ENCODE results near the gene ALX4. TPM values are rescaled to one million over a fixed set of nuclear protein-coding genes. Genes with fewer than 3 reads are reported as not detected.

Gene ALX4
- total and polyA plus RNA-seq, 9 of the 15 experiments (the other 6 are each of a cell fraction or from before 2014, with no cell fraction given): 0.07 to 1.2 (median 0.33) TPM

DNA sequence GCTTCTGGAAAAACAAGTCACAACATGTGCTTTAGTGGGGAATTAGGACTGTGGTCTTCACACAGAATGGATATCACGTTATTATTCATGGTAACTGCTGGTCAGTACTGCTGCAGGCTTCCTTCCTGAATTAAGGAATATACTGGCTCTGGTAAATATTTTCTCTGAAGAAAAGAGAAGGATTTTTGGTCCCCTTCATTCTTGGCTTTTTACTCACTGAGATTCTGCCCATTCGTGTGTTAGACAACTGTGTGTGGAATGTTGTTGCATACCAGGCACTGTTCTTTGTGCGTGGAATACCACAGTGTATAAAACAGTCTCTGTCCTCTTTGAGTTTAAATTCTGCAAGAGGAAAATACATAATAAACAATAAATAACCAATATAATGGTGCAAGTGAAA, 80.3 kb downstream of the ALX4 start:
- Histone ChIP-seq H2AFZ (ENCODE audit: low read depth, low read length) (no peak overlapping the region), H4K20me1 (replicated peaks; ENCODE audit: control insufficient read depth, insufficient read depth, low read length) (no peaks in the 10 kb centered on the region), H3K27me3 (ENCODE audit: control insufficient read depth in 2 of 2, insufficient read depth in 2 of 2, low read length in 2 of 2) (no peaks in the 10 kb centered on the region), H3K79me2 (ENCODE audit: control insufficient read depth, insufficient read depth, low read length) (no peaks in the 10 kb centered on the region), H3K4me2 (ENCODE audit: insufficient read depth, low read length) (no peak overlapping the region), H3K36me3 (ENCODE audit: control insufficient read depth, insufficient read depth, low read length) (peaks cover 3% of the 10 kb centered on the region; the same call in 2 of the 3 replicates), H3K4me1 (replicated peaks in 1 of 2; ENCODE audit: control insufficient read depth in 2 of 2, insufficient read depth in 2 of 2, low read length in 2 of 2) (no peaks in the 10 kb centered on the region), H3K9me1 (ENCODE audit: control insufficient read depth, insufficient read depth, low read length) (no peaks in the 10 kb centered on the region), H3K27ac (ENCODE audit: extremely low read depth, low read depth, low read length) (no peak overlapping the region), H3K9me3 (replicated peaks; ENCODE audit: control insufficient read depth, insufficient read depth, low read depth, low read length) (no peaks in the 10 kb centered on the region), H3K9ac (ENCODE audit: insufficient read depth in 1 of 2, low read depth in 2 of 2, low read length in 2 of 2) (no peak overlapping the region), H3K4me3 (no peak overlapping the region)
- POLR2A ChIA-PET: no interaction called here
- BruUV-seq (replicated peaks): no TSS peak
- CTCF ChIA-PET (ENCODE audit: low intra/inter-chr PET ratio): no interaction called here
- DNase-seq (ENCODE audit: extremely low read depth in 1 of 4, low spot score in 3 of 4) (no peak), ATAC-seq (no peak), FAIRE-seq (no peak)
- intact Hi-C loops (cut with micrococcal nuclease): no loop called here
- in situ Hi-C loops (cut with MboI): no loop called here
- 48% methylated on average over 3 of the region's 3 CpGs for WGBS (ENCODE audit: insufficient coverage, low coverage, missing lambda C conversion rate)
- TF ChIP-seq DNMT1 (IDR thresholded peaks at IDR 0.05) (no peak), SMARCB1 (IDR thresholded peaks at IDR 0.05; ENCODE audit: insufficient read length, low read depth) (no peak), ARHGAP35 (IDR thresholded peaks at IDR 0.05; ENCODE audit: partially characterized antibody) (no peak), POU5F1 (IDR thresholded peaks at IDR 0.05; ENCODE audit: borderline replicate concordance, low read depth, low read length, partially characterized antibody) (no peak), KLF10 (CRISPR knock-in tag; IDR thresholded peaks at IDR 0.05) (no peak), ZNF668 (CRISPR knock-in tag; IDR thresholded peaks at IDR 0.05) (no peak), HDAC3 (IDR thresholded peaks at IDR 0.05; ENCODE audit: borderline replicate concordance, partially characterized antibody) (no peak), SIX5 (IDR thresholded peaks at IDR 0.05; ENCODE audit: borderline replicate concordance in 1 of 2, insufficient read depth in 1 of 2, low read depth in 1 of 2, low read length in 2 of 2) (no peak), FUS (optimal IDR thresholded peaks at IDR 0.05; ENCODE audit: low read depth, low read length) (no peak)
- TF ChIP-seq, protein P1, sequence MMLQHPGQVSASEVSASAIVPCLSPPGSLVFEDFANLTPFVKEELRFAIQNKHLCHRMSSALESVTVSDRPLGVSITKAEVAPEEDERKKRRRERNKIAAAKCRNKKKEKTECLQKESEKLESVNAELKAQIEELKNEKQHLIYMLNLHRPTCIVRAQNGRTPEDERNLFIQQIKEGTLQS (IDR thresholded peaks at IDR 0.05): no peak
- TF ChIP-seq, protein P1 (CRISPR knock-in tag; conservative IDR thresholded peaks at IDR 0.05): no peak
- TF ChIP-seq, protein P2, sequence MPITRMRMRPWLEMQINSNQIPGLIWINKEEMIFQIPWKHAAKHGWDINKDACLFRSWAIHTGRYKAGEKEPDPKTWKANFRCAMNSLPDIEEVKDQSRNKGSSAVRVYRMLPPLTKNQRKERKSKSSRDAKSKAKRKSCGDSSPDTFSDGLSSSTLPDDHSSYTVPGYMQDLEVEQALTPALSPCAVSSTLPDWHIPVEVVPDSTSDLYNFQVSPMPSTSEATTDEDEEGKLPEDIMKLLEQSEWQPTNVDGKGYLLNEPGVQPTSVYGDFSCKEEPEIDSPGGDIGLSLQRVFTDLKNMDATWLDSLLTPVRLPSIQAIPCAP (CRISPR knock-in tag; IDR thresholded peaks at IDR 0.05; ENCODE audit: borderline replicate concordance): no peak
- TF ChIP-seq, protein P3, sequence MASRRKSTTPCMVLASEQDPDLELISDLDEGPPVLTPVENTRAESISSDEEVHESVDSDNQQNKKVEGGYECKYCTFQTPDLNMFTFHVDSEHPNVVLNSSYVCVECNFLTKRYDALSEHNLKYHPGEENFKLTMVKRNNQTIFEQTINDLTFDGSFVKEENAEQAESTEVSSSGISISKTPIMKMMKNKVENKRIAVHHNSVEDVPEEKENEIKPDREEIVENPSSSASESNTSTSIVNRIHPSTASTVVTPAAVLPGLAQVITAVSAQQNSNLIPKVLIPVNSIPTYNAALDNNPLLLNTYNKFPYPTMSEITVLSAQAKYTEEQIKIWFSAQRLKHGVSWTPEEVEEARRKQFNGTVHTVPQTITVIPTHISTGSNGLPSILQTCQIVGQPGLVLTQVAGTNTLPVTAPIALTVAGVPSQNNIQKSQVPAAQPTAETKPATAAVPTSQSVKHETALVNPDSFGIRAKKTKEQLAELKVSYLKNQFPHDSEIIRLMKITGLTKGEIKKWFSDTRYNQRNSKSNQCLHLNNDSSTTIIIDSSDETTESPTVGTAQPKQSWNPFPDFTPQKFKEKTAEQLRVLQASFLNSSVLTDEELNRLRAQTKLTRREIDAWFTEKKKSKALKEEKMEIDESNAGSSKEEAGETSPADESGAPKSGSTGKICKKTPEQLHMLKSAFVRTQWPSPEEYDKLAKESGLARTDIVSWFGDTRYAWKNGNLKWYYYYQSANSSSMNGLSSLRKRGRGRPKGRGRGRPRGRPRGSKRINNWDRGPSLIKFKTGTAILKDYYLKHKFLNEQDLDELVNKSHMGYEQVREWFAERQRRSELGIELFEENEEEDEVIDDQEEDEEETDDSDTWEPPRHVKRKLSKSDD (conservative IDR thresholded peaks at IDR 0.05; ENCODE audit: low read length): no peak
- TF ChIP-seq, protein P4, sequence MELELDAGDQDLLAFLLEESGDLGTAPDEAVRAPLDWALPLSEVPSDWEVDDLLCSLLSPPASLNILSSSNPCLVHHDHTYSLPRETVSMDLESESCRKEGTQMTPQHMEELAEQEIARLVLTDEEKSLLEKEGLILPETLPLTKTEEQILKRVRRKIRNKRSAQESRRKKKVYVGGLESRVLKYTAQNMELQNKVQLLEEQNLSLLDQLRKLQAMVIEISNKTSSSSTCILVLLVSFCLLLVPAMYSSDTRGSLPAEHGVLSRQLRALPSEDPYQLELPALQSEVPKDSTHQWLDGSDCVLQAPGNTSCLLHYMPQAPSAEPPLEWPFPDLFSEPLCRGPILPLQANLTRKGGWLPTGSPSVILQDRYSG (tag; conservative IDR thresholded peaks at IDR 0.05; ENCODE audit: low read depth): no peak
- TF ChIP-seq, protein P5, sequence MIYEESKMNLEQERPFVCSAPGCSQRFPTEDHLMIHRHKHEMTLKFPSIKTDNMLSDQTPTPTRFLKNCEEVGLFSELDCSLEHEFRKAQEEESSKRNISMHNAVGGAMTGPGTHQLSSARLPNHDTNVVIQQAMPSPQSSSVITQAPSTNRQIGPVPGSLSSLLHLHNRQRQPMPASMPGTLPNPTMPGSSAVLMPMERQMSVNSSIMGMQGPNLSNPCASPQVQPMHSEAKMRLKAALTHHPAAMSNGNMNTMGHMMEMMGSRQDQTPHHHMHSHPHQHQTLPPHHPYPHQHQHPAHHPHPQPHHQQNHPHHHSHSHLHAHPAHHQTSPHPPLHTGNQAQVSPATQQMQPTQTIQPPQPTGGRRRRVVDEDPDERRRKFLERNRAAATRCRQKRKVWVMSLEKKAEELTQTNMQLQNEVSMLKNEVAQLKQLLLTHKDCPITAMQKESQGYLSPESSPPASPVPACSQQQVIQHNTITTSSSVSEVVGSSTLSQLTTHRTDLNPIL (CRISPR knock-in tag; IDR thresholded peaks at IDR 0.05): no peak
